SK-N-SH treated with all-trans-retinoic acid at 6 μM for 48 hours (cell line): Measurements from ENCODE around the gene PRKCZ.

Experiments used
- ATAC-seq: fragments of 200-7000 bp; cut with Tn5 transposase; 3 replicates; pipeline ENCODE4 v1.9.1; 2020; ENCODE audit warnings: mild to moderate bottlenecking, moderate library complexity
- ARNTL ChIP-seq: fragments of 450-650 bp; formaldehyde crosslinking; IDR thresholded peaks from 2 replicates; pipeline ENCODE4 v1.5.0; 2020; ENCODE audit warnings: low read depth, mild to moderate bottlenecking, moderate library complexity, borderline replicate concordance
- CSDC2 ChIP-seq: fragments of 250-450 bp; sonication (Bioruptor Pico); IDR thresholded peaks from 2 replicates; pipeline ENCODE4 v1.5.0; 2020; ENCODE audit warnings: mild to moderate bottlenecking, moderate library complexity
- ESRRG ChIP-seq: fragments of 250-450 bp; sonication (Bioruptor Pico); IDR thresholded peaks from 2 replicates; pipeline ENCODE4 v1.6.1; 2021; ENCODE audit warnings: mild to moderate bottlenecking
- GLIS3 ChIP-seq: fragments of 250-450 bp; sonication (Bioruptor Pico); IDR thresholded peaks from 2 replicates; pipeline ENCODE4 v1.5.0; 2020; ENCODE audit warnings: mild to moderate bottlenecking, moderate library complexity
- ISL1 ChIP-seq: fragments of 250-450 bp; sonication (Bioruptor Pico); IDR thresholded peaks from 2 replicates; pipeline ENCODE4 v2.1.2; 2022; ENCODE audit warnings: mild to moderate bottlenecking, moderate library complexity
- OSR1 ChIP-seq: fragments of 250-450 bp; sonication (Bioruptor Pico); IDR thresholded peaks from 2 replicates; pipeline ENCODE4 v1.8.0; 2022; ENCODE audit warnings: moderate library complexity, mild to moderate bottlenecking, inconsistent platforms
- PPARA ChIP-seq: fragments of 250-450 bp; sonication (Bioruptor Pico); IDR thresholded peaks from 2 replicates; pipeline ENCODE4 v1.5.0; 2020; ENCODE audit warnings: mild to moderate bottlenecking, borderline replicate concordance
- RARB ChIP-seq: fragments of 250-450 bp; sonication (Bioruptor Pico); IDR thresholded peaks from 2 replicates; pipeline ENCODE4 v1.8.0; 2021; ENCODE audit warnings: mild to moderate bottlenecking, moderate library complexity
- SNAI2 ChIP-seq: fragments of 250-450 bp; sonication (Bioruptor Pico); IDR thresholded peaks from 2 replicates; pipeline ENCODE4 v1.5.0; 2020; ENCODE audit warnings: mild to moderate bottlenecking, moderate library complexity
- TCF4 ChIP-seq: fragments of 250-450 bp; sonication (Bioruptor Pico); IDR thresholded peaks from 2 replicates; pipeline ENCODE4 v1.8.0; 2021; ENCODE audit warnings: mild to moderate bottlenecking, moderate library complexity, borderline replicate concordance
- ZFP3 ChIP-seq: fragments of 250-450 bp; sonication (Bioruptor Pico); IDR thresholded peaks from 2 replicates; pipeline ENCODE4 v1.5.0; 2020; ENCODE audit warnings: mild to moderate bottlenecking, moderate library complexity
- ZFP30 ChIP-seq: fragments of 450-650 bp; formaldehyde crosslinking; IDR thresholded peaks from 2 replicates; pipeline ENCODE4 v1.5.0; 2022; ENCODE audit warnings: mild to moderate bottlenecking, moderate library complexity
- ZNF565 ChIP-seq: fragments of 450-650 bp; formaldehyde crosslinking; conservative IDR thresholded peaks from 2 replicates; pipeline ENCODE4 v1.5.0; 2020; ENCODE audit warnings: low read depth, mild to moderate bottlenecking, moderate library complexity
- ZNF70 ChIP-seq: fragments of 450-650 bp; formaldehyde crosslinking; IDR thresholded peaks from 2 replicates; pipeline ENCODE4 v1.5.0; 2020; ENCODE audit warnings: mild to moderate bottlenecking, moderate library complexity
- TF ChIP-seq, protein P1 (sequence below): fragments of 250-450 bp; sonication (Bioruptor Pico); IDR thresholded peaks from 2 replicates; pipeline ENCODE4 v1.5.1; 2020; ENCODE audit warnings: low read depth, mild to moderate bottlenecking, moderate library complexity
- TF ChIP-seq, protein P2 (sequence below): fragments of 250-450 bp; sonication (Bioruptor Pico); IDR thresholded peaks from 2 replicates; pipeline ENCODE4 v1.5.1; 2021; ENCODE audit warnings: mild to moderate bottlenecking, moderate library complexity
- TF ChIP-seq, protein P3 (sequence below): fragments of 250-450 bp; sonication (Bioruptor Pico); IDR thresholded peaks from 2 replicates; pipeline ENCODE4 v1.8.0; 2021; ENCODE audit warnings: low read depth, mild to moderate bottlenecking, moderate library complexity, borderline replicate concordance
- TF ChIP-seq, protein P4 (sequence below): fragments of 250-450 bp; sonication (Bioruptor Pico); IDR thresholded peaks from 2 replicates; pipeline ENCODE4 v1.8.0; 2020; ENCODE audit warnings: mild to moderate bottlenecking, moderate library complexity, borderline replicate concordance

The PRKCZ gene

DNA sequence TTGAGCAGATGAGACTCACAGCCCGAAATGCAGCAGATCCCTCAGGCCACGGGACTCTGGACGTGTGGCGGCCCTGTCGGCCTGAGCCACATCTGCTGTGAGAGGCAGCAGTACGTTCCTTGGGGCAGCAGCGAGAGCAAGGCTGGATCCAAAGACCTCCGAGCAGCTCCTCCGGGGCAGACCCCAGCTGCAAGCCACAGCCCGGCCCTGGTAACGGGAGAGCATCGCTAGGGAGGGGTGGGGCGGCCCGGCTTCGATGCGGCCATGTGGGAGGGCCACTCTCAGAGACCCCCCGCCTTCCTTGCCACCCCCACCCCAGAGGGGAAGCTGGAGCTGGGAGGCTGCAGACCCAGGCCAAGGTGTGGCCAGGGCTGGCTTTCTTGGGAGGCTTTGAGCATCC is 17.8 kb downstream of the PRKCZ start:
- no peak for ATAC-seq
- TF ChIP-seq OSR1 (no peak), ISL1 (no peak), ZNF70 (CRISPR knock-in tag) (no peak), TCF4 (CRISPR knock-in tag) (no peak), PPARA (CRISPR knock-in tag) (no peak), SNAI2 (no peak), GLIS3 (no peak), ARNTL (CRISPR knock-in tag) (no peak), ZFP3 (no peak), ZFP30 (CRISPR knock-in tag) (no peak), ZNF565 (CRISPR knock-in tag) (no peak)
- TF ChIP-seq, protein P1, sequence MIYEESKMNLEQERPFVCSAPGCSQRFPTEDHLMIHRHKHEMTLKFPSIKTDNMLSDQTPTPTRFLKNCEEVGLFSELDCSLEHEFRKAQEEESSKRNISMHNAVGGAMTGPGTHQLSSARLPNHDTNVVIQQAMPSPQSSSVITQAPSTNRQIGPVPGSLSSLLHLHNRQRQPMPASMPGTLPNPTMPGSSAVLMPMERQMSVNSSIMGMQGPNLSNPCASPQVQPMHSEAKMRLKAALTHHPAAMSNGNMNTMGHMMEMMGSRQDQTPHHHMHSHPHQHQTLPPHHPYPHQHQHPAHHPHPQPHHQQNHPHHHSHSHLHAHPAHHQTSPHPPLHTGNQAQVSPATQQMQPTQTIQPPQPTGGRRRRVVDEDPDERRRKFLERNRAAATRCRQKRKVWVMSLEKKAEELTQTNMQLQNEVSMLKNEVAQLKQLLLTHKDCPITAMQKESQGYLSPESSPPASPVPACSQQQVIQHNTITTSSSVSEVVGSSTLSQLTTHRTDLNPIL = no peak
- TF ChIP-seq, protein P2, sequence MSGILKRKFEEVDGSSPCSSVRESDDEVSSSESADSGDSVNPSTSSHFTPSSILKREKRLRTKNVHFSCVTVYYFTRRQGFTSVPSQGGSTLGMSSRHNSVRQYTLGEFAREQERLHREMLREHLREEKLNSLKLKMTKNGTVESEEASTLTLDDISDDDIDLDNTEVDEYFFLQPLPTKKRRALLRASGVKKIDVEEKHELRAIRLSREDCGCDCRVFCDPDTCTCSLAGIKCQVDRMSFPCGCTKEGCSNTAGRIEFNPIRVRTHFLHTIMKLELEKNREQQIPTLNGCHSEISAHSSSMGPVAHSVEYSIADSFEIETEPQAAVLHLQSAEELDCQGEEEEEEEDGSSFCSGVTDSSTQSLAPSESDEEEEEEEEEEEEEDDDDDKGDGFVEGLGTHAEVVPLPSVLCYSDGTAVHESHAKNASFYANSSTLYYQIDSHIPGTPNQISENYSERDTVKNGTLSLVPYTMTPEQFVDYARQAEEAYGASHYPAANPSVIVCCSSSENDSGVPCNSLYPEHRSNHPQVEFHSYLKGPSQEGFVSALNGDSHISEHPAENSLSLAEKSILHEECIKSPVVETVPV = no peak
- TF ChIP-seq, protein P3, sequence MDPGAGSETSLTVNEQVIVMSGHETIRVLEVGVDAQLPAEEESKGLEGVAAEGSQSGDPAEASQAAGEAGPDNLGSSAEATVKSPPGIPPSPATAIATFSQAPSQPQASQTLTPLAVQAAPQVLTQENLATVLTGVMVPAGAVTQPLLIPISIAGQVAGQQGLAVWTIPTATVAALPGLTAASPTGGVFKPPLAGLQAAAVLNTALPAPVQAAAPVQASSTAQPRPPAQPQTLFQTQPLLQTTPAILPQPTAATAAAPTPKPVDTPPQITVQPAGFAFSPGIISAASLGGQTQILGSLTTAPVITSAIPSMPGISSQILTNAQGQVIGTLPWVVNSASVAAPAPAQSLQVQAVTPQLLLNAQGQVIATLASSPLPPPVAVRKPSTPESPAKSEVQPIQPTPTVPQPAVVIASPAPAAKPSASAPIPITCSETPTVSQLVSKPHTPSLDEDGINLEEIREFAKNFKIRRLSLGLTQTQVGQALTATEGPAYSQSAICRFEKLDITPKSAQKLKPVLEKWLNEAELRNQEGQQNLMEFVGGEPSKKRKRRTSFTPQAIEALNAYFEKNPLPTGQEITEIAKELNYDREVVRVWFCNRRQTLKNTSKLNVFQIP (CRISPR knock-in tag) = no peak

DNA sequence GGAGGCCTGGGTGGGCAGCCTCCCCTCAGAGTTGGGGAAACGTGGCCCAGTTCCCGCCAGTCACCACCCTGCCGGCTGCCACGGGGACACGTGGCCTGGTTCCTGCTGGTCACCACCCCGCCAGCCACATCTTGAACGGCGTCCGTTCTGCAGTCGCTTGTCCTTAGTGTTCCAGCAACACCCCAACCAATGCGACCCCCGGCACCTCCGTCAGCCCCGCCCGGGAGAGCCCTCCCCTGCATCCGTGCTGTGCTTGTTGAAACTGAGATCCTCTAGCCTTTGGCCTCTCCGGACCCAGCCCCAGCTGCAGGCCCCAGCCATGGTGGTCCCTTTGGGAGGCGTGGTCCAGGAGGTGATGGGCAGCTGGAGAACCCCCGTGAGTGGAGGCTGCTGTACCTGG is 18.7 kb downstream of the PRKCZ start:
- no peak for TF ChIP-seq ZFP3
- TF ChIP-seq SNAI2 = no peak
- no peak for TF ChIP-seq PPARA (CRISPR knock-in tag)
- TF ChIP-seq RARB (CRISPR knock-in tag) = no peak
- TF ChIP-seq CSDC2 = no peak
- TF ChIP-seq, protein P1 = no peak
- TF ChIP-seq OSR1 = no peak
- no peak for TF ChIP-seq ESRRG (CRISPR knock-in tag)
- no peak for TF ChIP-seq ARNTL (CRISPR knock-in tag)
- no peak for TF ChIP-seq ZFP30 (CRISPR knock-in tag)
- TF ChIP-seq, protein P4, sequence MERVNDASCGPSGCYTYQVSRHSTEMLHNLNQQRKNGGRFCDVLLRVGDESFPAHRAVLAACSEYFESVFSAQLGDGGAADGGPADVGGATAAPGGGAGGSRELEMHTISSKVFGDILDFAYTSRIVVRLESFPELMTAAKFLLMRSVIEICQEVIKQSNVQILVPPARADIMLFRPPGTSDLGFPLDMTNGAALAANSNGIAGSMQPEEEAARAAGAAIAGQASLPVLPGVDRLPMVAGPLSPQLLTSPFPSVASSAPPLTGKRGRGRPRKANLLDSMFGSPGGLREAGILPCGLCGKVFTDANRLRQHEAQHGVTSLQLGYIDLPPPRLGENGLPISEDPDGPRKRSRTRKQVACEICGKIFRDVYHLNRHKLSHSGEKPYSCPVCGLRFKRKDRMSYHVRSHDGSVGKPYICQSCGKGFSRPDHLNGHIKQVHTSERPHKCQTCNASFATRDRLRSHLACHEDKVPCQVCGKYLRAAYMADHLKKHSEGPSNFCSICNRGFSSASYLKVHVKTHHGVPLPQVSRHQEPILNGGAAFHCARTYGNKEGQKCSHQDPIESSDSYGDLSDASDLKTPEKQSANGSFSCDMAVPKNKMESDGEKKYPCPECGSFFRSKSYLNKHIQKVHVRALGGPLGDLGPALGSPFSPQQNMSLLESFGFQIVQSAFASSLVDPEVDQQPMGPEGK (CRISPR knock-in tag) = no peak
- no peak for TF ChIP-seq ZNF565 (CRISPR knock-in tag)
- TF ChIP-seq, protein P2 = no peak
- ATAC-seq = no peak

DNA sequence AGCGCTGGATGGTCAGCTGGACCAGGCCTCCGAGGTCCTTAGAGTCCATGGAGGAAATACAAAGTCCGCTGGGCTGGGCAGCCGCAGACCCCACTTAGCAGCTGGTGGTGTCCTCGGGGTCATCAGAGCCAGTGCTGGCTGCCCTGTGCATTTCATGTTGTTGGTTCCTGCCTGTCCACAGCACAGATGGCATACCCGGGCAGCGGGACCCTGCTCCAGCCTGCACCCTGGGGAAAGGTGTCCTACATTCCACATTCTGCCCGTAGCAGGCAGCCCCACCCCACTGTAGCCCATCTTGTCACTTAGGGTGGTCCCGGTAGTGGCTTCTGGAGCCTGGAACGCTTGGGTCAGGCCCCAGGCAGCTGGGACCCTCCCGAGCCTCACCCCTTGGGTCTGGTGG is 19.8 kb downstream of the PRKCZ start:
- no peak for ATAC-seq
- no peak for TF ChIP-seq TCF4 (CRISPR knock-in tag)
- TF ChIP-seq, protein P4 (CRISPR knock-in tag) = no peak
- TF ChIP-seq, all 23 proteins: peak for 0
